Measurements from ENCODE around the gene ACO2. TPM values are rescaled to one million over a fixed set of nuclear protein-coding genes. Genes with fewer than 3 reads are reported as not detected.

The ACO2 gene
- 62.4 and 76.7 TPM in 2 replicates for total RNA-seq

DNA sequence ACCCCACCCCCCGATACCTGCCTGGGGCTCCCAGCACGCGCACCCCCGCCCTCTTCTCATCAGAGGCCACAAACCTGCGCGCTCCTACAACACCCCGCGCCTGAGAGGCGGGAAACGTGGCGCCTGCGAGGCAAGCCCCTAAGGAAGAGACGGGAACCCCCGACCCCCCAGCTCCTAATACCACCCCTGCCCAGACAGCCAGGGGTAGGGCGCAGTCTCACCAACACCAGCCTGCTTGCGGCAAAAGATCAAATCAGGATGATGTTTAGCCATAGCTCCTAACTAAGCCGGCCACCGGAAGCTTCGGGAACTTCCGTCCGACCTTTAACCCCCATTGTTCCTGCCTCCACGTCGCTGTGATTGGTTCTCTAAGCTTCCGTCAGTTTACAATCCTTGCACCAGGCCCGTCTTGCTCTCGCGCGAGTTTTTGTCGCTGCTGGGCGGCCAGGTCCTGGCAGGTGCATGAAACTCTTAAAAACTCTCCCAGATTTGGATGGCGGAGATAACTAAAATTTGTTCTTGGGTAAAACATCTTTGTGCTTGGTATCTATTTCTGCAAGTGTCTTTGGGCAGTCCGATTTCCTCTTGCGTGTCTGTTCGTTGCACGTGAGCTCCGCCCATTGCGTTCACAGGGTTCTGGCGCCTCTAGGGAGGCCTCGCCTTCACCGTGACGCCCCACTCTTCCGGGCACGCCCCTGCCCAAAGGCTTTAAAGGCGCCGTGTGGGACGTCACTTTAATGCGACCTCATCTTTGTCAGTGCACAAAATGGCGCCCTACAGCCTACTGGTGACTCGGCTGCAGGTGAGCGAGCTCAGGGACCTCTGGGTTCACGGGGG is at the start of gene ACO2, which contains the start of gene PHF5A:
TSS of gene ACO2 (plus strand) at position 737 of the 837 bp plus-strand sequence. CDS start at position 767, 30 bp downstream.
TSS of gene PHF5A (minus strand) at position 312 of the 837 bp plus-strand sequence. CDS start at position 273, 39 bp downstream.

DNA sequence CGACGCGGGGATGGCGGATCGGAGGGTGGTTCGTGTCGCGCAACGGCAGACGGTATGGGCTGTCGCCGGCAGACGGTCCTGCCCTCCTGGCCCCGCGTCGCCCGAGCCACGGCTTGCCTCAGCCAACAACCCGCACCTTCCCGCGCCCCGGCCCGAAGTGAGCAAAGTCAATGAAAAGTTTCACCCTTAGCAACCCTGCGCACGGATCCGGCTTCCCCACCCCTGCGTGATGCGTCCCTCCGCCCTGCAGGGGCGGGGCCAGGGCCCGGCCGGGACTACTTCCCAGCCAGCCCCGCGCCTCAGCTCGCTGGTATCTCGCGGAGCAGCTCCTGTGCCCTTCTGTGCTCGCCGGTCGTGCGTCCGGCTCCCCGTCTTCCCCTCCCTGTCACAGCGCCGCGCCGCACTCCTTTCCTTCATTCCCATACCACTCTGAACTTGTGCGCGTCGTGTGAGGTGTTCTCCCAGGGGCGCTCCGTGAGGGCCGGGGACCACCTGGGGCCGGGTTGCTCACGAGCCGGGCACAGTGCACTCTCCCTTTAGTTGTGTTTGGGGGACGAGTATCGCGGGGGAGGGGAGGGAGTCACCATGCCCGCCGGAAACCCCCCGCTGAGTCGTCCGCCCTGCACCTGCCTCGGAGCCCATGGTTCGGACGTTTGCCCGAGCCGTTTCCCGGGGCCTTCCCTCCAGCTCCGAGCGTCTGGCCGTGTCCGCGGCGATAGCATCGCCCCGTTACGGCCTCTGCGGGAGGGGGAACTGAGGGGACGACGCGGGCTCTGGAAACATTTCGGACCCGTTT is 22.1 kb upstream of the ACO2 start, which contains the start of gene TOB2:
TSS of gene TOB2 (minus strand) at position 163 of the 796 bp plus-strand sequence. CDS start 9,456 bp downstream, outside the sequence.

DNA sequence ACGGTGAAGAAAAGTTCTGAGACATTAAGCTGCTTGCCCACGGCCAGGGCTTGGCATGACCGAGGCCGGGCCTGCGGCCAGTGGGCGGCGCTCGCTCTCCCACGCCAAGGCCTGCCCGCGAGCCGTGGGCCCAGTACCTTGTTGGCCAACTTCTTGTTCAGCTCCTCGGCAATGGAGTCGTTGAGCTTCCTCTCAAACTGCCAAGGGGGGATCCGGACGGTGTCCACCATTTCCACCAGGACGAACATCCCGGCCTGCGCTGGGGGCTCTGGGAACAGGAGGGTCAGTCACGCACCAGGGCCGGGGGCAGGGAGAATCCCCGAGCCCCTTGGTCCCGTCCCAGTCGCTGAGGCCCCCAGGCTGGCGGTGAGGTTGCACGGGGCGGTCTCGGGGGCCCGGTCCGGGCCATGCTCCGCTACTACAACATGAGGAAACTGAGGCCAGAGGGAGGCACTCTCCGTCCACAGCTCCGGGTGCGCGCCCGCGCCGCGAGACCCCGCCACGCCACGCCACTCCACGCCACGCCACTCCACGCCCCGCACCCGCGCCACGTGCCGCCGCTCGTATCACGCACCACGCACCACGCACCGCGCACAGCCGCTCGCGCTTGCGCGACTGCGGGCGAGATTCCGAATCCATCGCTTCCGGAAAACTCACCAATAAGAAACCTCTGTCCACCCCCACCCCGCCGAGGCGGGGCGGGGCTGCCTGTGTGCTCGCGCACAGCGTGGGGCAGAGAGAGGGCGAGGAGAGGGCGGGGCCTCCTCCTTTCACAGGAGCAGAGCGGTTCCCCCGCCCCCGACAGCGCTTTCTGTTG is 75.1 kb downstream of the ACO2 start, which contains the start of gene POLR3H:
TSS of gene POLR3H (minus strand) at position 617 of the 817 bp plus-strand sequence. CDS start at position 248, 369 bp downstream.

Other genes with a start within 250 kb of the ACO2 start
- gene CHADL, start 228.2 kb upstream of the ACO2 start, total RNA-seq: 0.43 and 0.53 TPM in 2 replicates
- gene RANGAP1, start 182.9 kb upstream of the ACO2 start, total RNA-seq: 121 and 137 TPM in 2 replicates
- gene ZC3H7B, start 167.6 kb upstream of the ACO2 start, total RNA-seq: 64.2 and 70.5 TPM in 2 replicates
- 2.2 and 3.1 TPM in 2 replicates for gene TEF, start 87.2 kb upstream of the ACO2 start, total RNA-seq
- 31.6 and 36.0 TPM in 2 replicates for gene TOB2, start 22.3 kb upstream of the ACO2 start, total RNA-seq
- 54.1 and 63.7 TPM in 2 replicates for gene PHF5A, start 425 bp upstream of the ACO2 start, total RNA-seq
- 17.3 and 19.4 TPM in 2 replicates for gene POLR3H, start 75.4 kb downstream of the ACO2 start, total RNA-seq
- gene CSDC2, start 91.9 kb downstream of the ACO2 start, total RNA-seq: not detected in 2 replicates
- gene PMM1, start 120.7 kb downstream of the ACO2 start, total RNA-seq: 3.9 and 5.6 TPM in 2 replicates
- gene DESI1, start 151.9 kb downstream of the ACO2 start, total RNA-seq: 43.0 and 53.8 TPM in 2 replicates
- 406 and 442 TPM in 2 replicates for gene XRCC6, start 152.2 kb downstream of the ACO2 start, total RNA-seq
- 67.4 and 87.7 TPM in 2 replicates for gene SNU13, start 219.8 kb downstream of the ACO2 start, total RNA-seq
- 1.4 and 4.3 TPM in 2 replicates for gene MEI1, start 230.4 kb downstream of the ACO2 start, total RNA-seq